Measurements from ENCODE around the gene HVCN1. TPM values are rescaled to one million over a fixed set of nuclear protein-coding genes. Genes with fewer than 3 reads are reported as not detected.

HVCN1 gene
- total RNA-seq, 4 donors from 2014 or later = 4.6 to 8.1 (median 5.8) TPM

GRCh38 chr12:110619534-110619953, 69.4 kb downstream of the HVCN1 start:
- Histone ChIP-seq H3K4me1 (peaks cover 5 to 6% of the 10 kb centered on the region in 2 donors), H3K27me3 (no peaks in the 10 kb centered on the region), H3K9me3 (no peaks in the 10 kb centered on the region), H3K27ac (no peak overlapping the region), H3K36me3 (no peaks in the 10 kb centered on the region), H3K4me3 (no peak overlapping the region)
- in situ Hi-C loops (cut with MboI; ENCODE audit: low sequenced_read_pairs in 4 of 4) (loop anchor here in 3 of 4 donors (10.0 kb wide), 2 partner anchors 75 to 265 kb away; no protein-coding TSS in a partner anchor), intact Hi-C loops (cut with DNase I; ENCODE audit: low total_unique reads) (loop anchor here (10.0 kb wide), 1 partner anchor 265 kb away; no protein-coding TSS in a partner anchor)
- DNase-seq (no peak), ATAC-seq (no peak)
- no peak for TF ChIP-seq CTCF (IDR thresholded peaks at IDR 0.05 in 4 of 5, conservative IDR thresholded peaks at IDR 0.05 in 1 of 5)
- TF ChIP-seq POLR2A (IDR thresholded peaks at IDR 0.05) = no peak

GRCh38 chr12:110616471-110617115, 72.3 kb downstream of the HVCN1 start:
- H3K4me1 ChIP-seq = peaks cover 10 to 12% of the 10 kb centered on the region in 2 donors
- H3K36me3 ChIP-seq = no peaks in the 10 kb centered on the region
- ATAC-seq = no peak
- DNase-seq = no peak
- intact Hi-C loops (cut with DNase I; ENCODE audit: low total_unique reads) (loop anchor here (10.0 kb wide), 1 partner anchor 268 kb away; no protein-coding TSS in a partner anchor), in situ Hi-C loops (cut with MboI; ENCODE audit: low sequenced_read_pairs in 4 of 4) (loop anchor here in 3 of 4 donors (10.0 kb wide), 2 partner anchors 78 to 268 kb away; no protein-coding TSS in a partner anchor)
- no peak for TF ChIP-seq CTCF (IDR thresholded peaks at IDR 0.05 in 4 of 5, conservative IDR thresholded peaks at IDR 0.05 in 1 of 5)
- no peak for TF ChIP-seq POLR2A (IDR thresholded peaks at IDR 0.05)
- H3K27ac ChIP-seq = no peak overlapping the region
- no peaks in the 10 kb centered on the region for H3K27me3 ChIP-seq
- no peak overlapping the region for H3K4me3 ChIP-seq
- H3K9me3 ChIP-seq = no peaks in the 10 kb centered on the region

GRCh38 chr12:110615171-110615570, 73.7 kb downstream of the HVCN1 start:
- no peaks in the 10 kb centered on the region for H3K9me3 ChIP-seq
- ATAC-seq (no peak), DNase-seq (no peak)
- H3K4me1 ChIP-seq = peaks cover 10 to 12% of the 10 kb centered on the region in 2 donors
- no peaks in the 10 kb centered on the region for H3K27me3 ChIP-seq
- intact Hi-C loops (cut with DNase I; ENCODE audit: low total_unique reads) = loop anchor here (2.0 to 10.0 kb wide), 2 partner anchors 146 to 270 kb away; partner anchors contain the start of genes FAM216A and GPN3
- no peaks in the 10 kb centered on the region for H3K36me3 ChIP-seq
- H3K27ac ChIP-seq = peak overlapping the region in 1 of 4 donors; percentile 79
- TF ChIP-seq POLR2A (IDR thresholded peaks at IDR 0.05) (no peak), CTCF (IDR thresholded peaks at IDR 0.05 in 4 of 5, conservative IDR thresholded peaks at IDR 0.05 in 1 of 5) (no peak)
- H3K4me3 ChIP-seq = no peak overlapping the region
- in situ Hi-C loops (cut with MboI; ENCODE audit: low sequenced_read_pairs in 4 of 4) = loop anchor here in 3 of 4 donors (10.0 kb wide), 2 partner anchors 80 to 270 kb away; no protein-coding TSS in a partner anchor

- ATAC-seq (peak; percentile 94 to 97), DNase-seq (peak; percentile 93 to 95)
- H3K27ac ChIP-seq = peak within 1 kb of the TSS; percentile 55 to 82 (median 70)
- no peaks in the 10 kb centered on the region for H3K36me3 ChIP-seq
- H3K4me3 ChIP-seq = peak within 1 kb of the TSS; percentile 67 to 94 (median 86)
- H3K4me1 ChIP-seq = peaks cover 10 to 12% of the 10 kb centered on the region in 2 donors
- TF ChIP-seq POLR2A (IDR thresholded peaks at IDR 0.05) (peak; percentile 55 to 66), CTCF (IDR thresholded peaks at IDR 0.05 in 4 of 5, conservative IDR thresholded peaks at IDR 0.05 in 1 of 5) (peak in 1 of 5 experiments; percentile 23)
- no peaks in the 10 kb centered on the region for H3K27me3 ChIP-seq
- intact Hi-C loops (cut with DNase I; ENCODE audit: low total_unique reads) (loop anchor here (2.0 to 10.0 kb wide), 4 partner anchors 112 to 271 kb away; partner anchors contain the start of genes FAM216A, GPN3, RAD9B and VPS29), in situ Hi-C loops (cut with MboI; ENCODE audit: low sequenced_read_pairs in 4 of 4) (loop anchor here in 3 of 4 donors (10.0 kb wide), 2 partner anchors 81 to 271 kb away; no protein-coding TSS in a partner anchor)
- H3K9me3 ChIP-seq = no peaks in the 10 kb centered on the region
Measured at GRCh38 chr12:110613771-110614684, 74.9 kb downstream of the HVCN1 start, which contains the start of gene TCTN1. Gene TCTN1 (plus strand): TSS chr12:110614129. CDS start chr12:110614183, 54 bp downstream.
